ENCODE measurements around the gene TCF25.

GRCh38 chr16:89855986-89856385, 17.4 kb upstream of the TCF25 start:
- no peak for TF ChIP-seq CTCF (conservative IDR thresholded peaks at IDR 0.05 in 1 of 2, IDR thresholded peaks at IDR 0.05 in 1 of 2; ENCODE audit: low read depth in 1 of 2, low read length in 2 of 2)
- no peak for TF ChIP-seq EZH2 (IDR thresholded peaks at IDR 0.05; ENCODE audit: low read length, missing control alignments)
